Omental fat pad (tissue), 4 donors: ENCODE data around the gene SLC43A3. TPM values are rescaled to one million over a fixed set of nuclear protein-coding genes. Genes with fewer than 3 reads are reported as not detected.

Experiments
- ATAC-seq: fragments of 150-250 bp; one replicate; pipeline ENCODE4 v1.9.1; 2016; ENCODE audit warnings: mild to moderate bottlenecking, moderate library complexity; ENCODE audit not compliant: low FRiP score
- DNase-seq: peaks from one replicate; pipeline ENCODE4 v3.0.0-alpha.2; 2019; ENCODE audit warnings: low spot score
- total RNA-seq, 4 donors: library from RNA; depleted of rRNA; stranded (reverse); fragments of >200 nt; gene quantifications; one replicate each; pipeline ENCODE4 v1.1.0, GENCODE V29; 2016
- TF ChIP-seq, protein P1 (sequence below), 3 donors: fragments of 450-650 bp; IDR thresholded peaks; one replicate each; pipeline ENCODE4 v1.5.1; 2016 to 2017; ENCODE audit warnings: antibody characterized with exemption in 3 of 3, mild to moderate bottlenecking in 3 of 3, moderate library complexity in 2 of 3

Gene SLC43A3
- total RNA-seq, 4 donors from 2014 or later: 73.3 to 152 (median 112) TPM

GRCh38 chr11:57360991-57361390 is 65.9 kb downstream of the SLC43A3 start:
- no peak for DNase-seq
- ATAC-seq: no peak
- TF ChIP-seq, protein P1, sequence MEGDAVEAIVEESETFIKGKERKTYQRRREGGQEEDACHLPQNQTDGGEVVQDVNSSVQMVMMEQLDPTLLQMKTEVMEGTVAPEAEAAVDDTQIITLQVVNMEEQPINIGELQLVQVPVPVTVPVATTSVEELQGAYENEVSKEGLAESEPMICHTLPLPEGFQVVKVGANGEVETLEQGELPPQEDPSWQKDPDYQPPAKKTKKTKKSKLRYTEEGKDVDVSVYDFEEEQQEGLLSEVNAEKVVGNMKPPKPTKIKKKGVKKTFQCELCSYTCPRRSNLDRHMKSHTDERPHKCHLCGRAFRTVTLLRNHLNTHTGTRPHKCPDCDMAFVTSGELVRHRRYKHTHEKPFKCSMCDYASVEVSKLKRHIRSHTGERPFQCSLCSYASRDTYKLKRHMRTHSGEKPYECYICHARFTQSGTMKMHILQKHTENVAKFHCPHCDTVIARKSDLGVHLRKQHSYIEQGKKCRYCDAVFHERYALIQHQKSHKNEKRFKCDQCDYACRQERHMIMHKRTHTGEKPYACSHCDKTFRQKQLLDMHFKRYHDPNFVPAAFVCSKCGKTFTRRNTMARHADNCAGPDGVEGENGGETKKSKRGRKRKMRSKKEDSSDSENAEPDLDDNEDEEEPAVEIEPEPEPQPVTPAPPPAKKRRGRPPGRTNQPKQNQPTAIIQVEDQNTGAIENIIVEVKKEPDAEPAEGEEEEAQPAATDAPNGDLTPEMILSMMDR (IDR thresholded peaks at IDR 0.05): no peak

GRCh38 chr11:57359896-57360690 is 66.8 kb downstream of the SLC43A3 start:
- TF ChIP-seq, protein P1 (IDR thresholded peaks at IDR 0.05): no peak
- DNase-seq (no peak), ATAC-seq (no peak)

DNA sequence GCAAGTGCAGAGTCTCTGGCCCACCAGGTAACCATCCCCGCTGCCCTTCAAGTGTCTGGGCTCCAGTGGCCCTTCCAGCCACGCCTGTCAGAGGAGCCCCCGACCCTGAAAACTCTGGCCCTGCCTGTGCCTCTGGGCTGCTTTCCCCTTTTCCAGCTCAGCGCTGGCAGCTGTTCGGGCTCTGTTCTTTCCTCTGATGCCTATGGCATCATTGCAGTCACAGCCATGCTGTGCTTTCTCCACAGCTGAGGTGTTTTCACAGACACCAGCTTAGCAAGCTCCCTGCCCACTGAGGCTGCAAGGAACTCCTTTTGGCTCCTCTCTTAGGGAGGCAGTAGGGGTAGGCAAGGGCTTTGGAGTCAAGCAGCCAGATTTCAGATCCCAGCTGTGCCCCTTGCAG is 67.5 kb downstream of the SLC43A3 start:
- ATAC-seq (no peak), DNase-seq (no peak)
- TF ChIP-seq, protein P1 (IDR thresholded peaks at IDR 0.05): no peak

GRCh38 chr11:57358991-57359390 is 67.9 kb downstream of the SLC43A3 start:
- TF ChIP-seq, protein P1 (IDR thresholded peaks at IDR 0.05): no peak
- DNase-seq: no peak
- no peak for ATAC-seq

- ATAC-seq (peak; percentile 69), DNase-seq (no peak)
- TF ChIP-seq, protein P1 (IDR thresholded peaks at IDR 0.05): no peak
These were observed 68.4 kb downstream of the SLC43A3 start for GRCh38 chr11:57358543-57358961.

GRCh38 chr11:57357856-57358255 is 69.1 kb downstream of the SLC43A3 start:
- ATAC-seq: peak; percentile 35
- TF ChIP-seq, protein P1 (IDR thresholded peaks at IDR 0.05): no peak

GRCh38 chr11:57357310-57357709 is 69.6 kb downstream of the SLC43A3 start:
- no peak for DNase-seq
- ATAC-seq: no peak
- TF ChIP-seq, protein P1 (IDR thresholded peaks at IDR 0.05): no peak

More at GRCh38 chr11:57357856-57358255, 69.1 kb downstream of the SLC43A3 start:
- DNase-seq: no peak
